Measurements from ENCODE around the gene SRGAP3. TPM values are rescaled to one million over a fixed set of nuclear protein-coding genes. Genes with fewer than 3 reads are reported as not detected.

The SRGAP3 gene
- total RNA-seq, 1 donor from 2014 or later: 68.6 TPM

DNA sequence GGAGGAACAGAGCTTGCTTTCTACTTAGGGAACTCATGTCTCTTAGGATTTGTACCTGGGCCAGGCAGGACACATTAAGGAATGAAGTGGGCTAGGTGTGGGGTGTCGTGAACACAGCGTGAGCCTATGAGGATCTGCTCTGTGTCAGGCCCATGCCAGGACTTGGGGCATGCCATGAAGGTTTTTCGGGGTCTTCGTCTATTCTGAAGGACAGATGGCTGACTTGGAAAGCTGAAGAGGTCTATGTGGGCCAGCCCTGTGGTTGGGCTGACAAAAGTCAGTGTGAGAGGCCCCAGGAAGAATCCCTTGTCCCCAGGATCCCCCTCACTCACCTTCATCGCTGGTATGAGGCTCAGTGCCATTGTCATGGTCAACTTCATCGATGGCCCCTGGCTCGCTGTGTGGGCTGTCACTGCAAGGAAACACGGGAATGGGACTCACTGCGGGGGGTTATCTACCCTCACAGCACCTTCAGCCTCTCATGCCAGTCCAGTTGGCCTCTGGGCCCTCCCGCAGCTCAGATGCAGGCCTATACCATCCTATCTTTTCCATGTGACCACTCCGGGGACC lies 239.4 kb downstream of the SRGAP3 start:
- no peaks in the 10 kb centered on the region for H3K9me3 Mint-ChIP-seq
- peaks cover 62% of the 10 kb centered on the region for H3K36me3 Mint-ChIP-seq
- no peaks in the 10 kb centered on the region for H3K4me1 Mint-ChIP-seq
- H3K4me3 Mint-ChIP-seq: no peak overlapping the region
- TF ChIP-seq, protein P1, sequence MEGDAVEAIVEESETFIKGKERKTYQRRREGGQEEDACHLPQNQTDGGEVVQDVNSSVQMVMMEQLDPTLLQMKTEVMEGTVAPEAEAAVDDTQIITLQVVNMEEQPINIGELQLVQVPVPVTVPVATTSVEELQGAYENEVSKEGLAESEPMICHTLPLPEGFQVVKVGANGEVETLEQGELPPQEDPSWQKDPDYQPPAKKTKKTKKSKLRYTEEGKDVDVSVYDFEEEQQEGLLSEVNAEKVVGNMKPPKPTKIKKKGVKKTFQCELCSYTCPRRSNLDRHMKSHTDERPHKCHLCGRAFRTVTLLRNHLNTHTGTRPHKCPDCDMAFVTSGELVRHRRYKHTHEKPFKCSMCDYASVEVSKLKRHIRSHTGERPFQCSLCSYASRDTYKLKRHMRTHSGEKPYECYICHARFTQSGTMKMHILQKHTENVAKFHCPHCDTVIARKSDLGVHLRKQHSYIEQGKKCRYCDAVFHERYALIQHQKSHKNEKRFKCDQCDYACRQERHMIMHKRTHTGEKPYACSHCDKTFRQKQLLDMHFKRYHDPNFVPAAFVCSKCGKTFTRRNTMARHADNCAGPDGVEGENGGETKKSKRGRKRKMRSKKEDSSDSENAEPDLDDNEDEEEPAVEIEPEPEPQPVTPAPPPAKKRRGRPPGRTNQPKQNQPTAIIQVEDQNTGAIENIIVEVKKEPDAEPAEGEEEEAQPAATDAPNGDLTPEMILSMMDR (IDR thresholded peaks at IDR 0.05; ENCODE audit: unreplicated experiment): no peak
- no peak for DNase-seq (ENCODE audit: low spot score in 2 of 2, unreplicated experiment in 2 of 2)
- no peaks in the 10 kb centered on the region for H3K27me3 Mint-ChIP-seq (ENCODE audit: low read depth)
- no peak overlapping the region for H3K27ac Mint-ChIP-seq

DNA sequence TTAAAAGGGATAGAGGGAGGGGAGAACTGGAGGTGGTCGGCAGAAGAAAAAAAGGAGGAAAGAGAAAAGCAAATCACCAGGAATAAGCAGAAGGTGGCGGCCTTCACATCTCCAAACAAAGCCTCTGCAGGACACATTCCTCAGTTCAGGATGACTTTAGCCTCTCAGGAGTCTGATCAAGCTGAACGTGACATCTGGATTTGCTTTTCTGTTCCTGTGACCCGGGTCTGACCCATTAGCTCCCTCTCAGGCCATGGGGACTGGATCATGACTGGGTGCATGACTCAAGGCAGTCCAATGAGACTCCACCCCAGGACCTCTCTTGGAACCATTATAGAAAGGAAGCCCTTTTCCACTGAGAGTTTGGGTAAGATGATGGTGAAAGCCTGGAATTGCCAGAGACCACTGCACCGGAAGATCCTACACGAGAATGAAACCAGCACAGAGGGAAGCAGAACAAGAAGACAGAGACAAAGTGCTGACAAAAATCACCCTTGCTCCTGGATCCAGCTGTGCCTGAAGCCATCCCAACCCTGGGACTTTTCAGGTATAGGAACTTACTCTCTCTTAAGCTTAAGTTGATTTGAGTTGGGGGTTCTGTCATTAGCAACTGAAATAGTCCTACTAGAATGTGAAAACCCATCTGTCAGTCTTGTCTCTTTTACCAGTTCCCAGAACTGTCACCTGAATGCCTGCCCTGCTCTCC lies 240.7 kb downstream of the SRGAP3 start:
- no peaks in the 10 kb centered on the region for H3K9me3 Mint-ChIP-seq
- DNase-seq (ENCODE audit: low spot score in 2 of 2, unreplicated experiment in 2 of 2): no peak
- H3K4me3 Mint-ChIP-seq: no peak overlapping the region
- peaks cover 67% of the 10 kb centered on the region for H3K36me3 Mint-ChIP-seq
- no peaks in the 10 kb centered on the region for H3K27me3 Mint-ChIP-seq (ENCODE audit: low read depth)
- H3K4me1 Mint-ChIP-seq: no peaks in the 10 kb centered on the region
- H3K27ac Mint-ChIP-seq: no peak overlapping the region
- TF ChIP-seq, protein P1 (IDR thresholded peaks at IDR 0.05; ENCODE audit: unreplicated experiment): no peak

DNA sequence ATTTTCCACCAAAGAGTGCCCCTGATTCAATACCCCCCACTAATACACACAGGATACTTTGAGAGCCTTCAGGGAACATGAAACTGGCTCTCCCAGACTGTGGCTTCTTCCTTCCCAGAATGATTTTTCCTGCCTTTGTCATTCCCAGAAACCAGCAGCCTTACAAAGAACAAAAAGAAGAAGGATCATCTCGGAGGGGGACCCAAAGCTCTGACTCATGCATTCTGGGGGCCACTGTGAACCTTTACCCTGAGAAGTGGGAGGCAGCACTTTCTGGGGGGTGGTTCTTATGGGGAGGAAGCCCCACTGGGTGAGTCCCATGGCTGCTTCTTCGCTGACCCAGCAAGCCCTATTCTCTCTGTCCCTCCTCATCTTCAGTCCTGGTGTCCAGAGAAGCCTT lies 241.5 kb downstream of the SRGAP3 start:
- no peak overlapping the region for H3K4me3 Mint-ChIP-seq
- peaks cover 62% of the 10 kb centered on the region for H3K36me3 Mint-ChIP-seq
- no peak overlapping the region for H3K27ac Mint-ChIP-seq
- no peak for DNase-seq (ENCODE audit: low spot score in 2 of 2, unreplicated experiment in 2 of 2)
- no peaks in the 10 kb centered on the region for H3K27me3 Mint-ChIP-seq (ENCODE audit: low read depth)
- no peaks in the 10 kb centered on the region for H3K9me3 Mint-ChIP-seq
- TF ChIP-seq, protein P1 (IDR thresholded peaks at IDR 0.05; ENCODE audit: unreplicated experiment): no peak
- no peaks in the 10 kb centered on the region for H3K4me1 Mint-ChIP-seq

DNA sequence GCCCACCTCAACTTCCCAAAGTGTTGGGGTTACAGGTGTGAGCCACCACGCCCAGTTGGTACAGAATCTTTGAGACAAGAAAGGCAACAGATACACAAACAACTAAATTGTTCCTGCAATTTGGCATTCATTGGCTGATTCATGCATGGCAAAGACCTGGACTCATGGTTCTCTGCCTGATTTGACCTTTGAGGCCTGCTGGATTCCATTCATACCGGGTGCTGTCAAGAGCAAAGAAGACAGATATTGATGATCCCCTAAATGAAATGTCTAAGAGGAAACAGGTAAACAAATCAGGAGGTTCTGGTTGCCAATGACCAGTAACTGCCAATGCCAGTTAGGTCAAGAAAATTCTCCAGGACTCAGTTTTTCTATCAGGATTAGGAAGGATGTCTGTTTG lies 242.2 kb downstream of the SRGAP3 start:
- no peaks in the 10 kb centered on the region for H3K9me3 Mint-ChIP-seq
- H3K4me3 Mint-ChIP-seq: no peak overlapping the region
- H3K4me1 Mint-ChIP-seq: no peaks in the 10 kb centered on the region
- TF ChIP-seq, protein P1 (IDR thresholded peaks at IDR 0.05; ENCODE audit: unreplicated experiment): no peak
- H3K27ac Mint-ChIP-seq: no peak overlapping the region
- peaks cover 55% of the 10 kb centered on the region for H3K36me3 Mint-ChIP-seq
- no peaks in the 10 kb centered on the region for H3K27me3 Mint-ChIP-seq (ENCODE audit: low read depth)
- DNase-seq (ENCODE audit: low spot score in 2 of 2, unreplicated experiment in 2 of 2): no peak

DNA sequence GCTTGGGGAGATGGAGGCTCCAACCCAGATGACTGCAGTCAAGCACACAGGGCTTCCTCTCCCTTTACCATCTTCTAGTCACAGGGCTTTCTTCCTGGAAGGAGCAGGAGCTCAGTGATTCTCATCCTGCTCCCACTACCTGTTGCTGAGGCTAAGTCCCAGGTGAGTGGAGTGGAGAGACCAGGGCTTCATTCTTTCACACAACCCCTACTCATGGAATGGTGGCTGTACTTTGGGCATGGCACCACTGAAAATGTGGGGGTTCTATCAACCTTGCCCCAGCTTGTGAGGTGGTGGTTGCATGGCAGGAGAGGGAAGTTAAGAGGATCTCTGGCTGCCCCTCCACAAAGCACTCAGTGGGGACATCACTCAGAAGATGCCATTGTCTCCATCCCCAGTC lies 249.4 kb downstream of the SRGAP3 start:
- peaks cover 12% of the 10 kb centered on the region for H3K36me3 Mint-ChIP-seq
- H3K27me3 Mint-ChIP-seq (ENCODE audit: low read depth): no peaks in the 10 kb centered on the region
- H3K9me3 Mint-ChIP-seq: no peaks in the 10 kb centered on the region
- no peak overlapping the region for H3K27ac Mint-ChIP-seq
- DNase-seq (ENCODE audit: low spot score in 2 of 2, unreplicated experiment in 2 of 2): no peak
- no peak overlapping the region for H3K4me3 Mint-ChIP-seq
- TF ChIP-seq, protein P1 (IDR thresholded peaks at IDR 0.05; ENCODE audit: unreplicated experiment): no peak
- H3K4me1 Mint-ChIP-seq: no peaks in the 10 kb centered on the region
